SU-DHL-6 (cell line): ENCODE measurements around the gene CCDC40.
"Not testable (repeated sequence)": the region's sequence is repeated elsewhere in the genome, so short reads cannot be mapped to it uniquely, and the experiment has no call there.

Source experiments
- H2AFZ ChIP-seq: fragments of 200-600 bp; sonication (generic); 2 replicates; pipeline ENCODE4 v1.6.1; 2014; ENCODE audit warnings: low read depth, mild to moderate bottlenecking, moderate library complexity, mixed read lengths, antibody characterized with exemption, low read length; ENCODE audit not compliant: severe bottlenecking
- H3F3A ChIP-seq: fragments of 200-600 bp; shearing (Covaris generic); 2 replicates; pipeline ENCODE4 v1.6.0; 2016; ENCODE audit warnings: antibody characterized with exemption, mild to moderate bottlenecking; ENCODE audit not compliant: insufficient read depth
- H3K27ac ChIP-seq: fragments of 200-600 bp; sonication (generic); 2 replicates; pipeline ENCODE4 v1.5.1; 2016; ENCODE audit warnings: low read depth, mild to moderate bottlenecking, low read length, moderate library complexity, mixed read lengths
- H3K27me3 ChIP-seq: fragments of 200-600 bp; sonication (generic), shearing (Covaris generic); 2 replicates; pipeline ENCODE4 v1.6.0; 2014; ENCODE audit warnings: mild to moderate bottlenecking, low read length
- H3K36me3 ChIP-seq: fragments of 200-600 bp; sonication (generic); 2 replicates; pipeline ENCODE4 v1.6.1; 2014; ENCODE audit warnings: mild to moderate bottlenecking, low read length, mixed read lengths
- H3K4me2 ChIP-seq: fragments of 300-600, 200-600 bp; shearing (Covaris generic), sonication (generic); 2 replicates; pipeline ENCODE4 v1.6.0; 2014; ENCODE audit warnings: low read length, low read depth, mild to moderate bottlenecking; ENCODE audit not compliant: poor library complexity, severe bottlenecking
- H3K4me3 ChIP-seq: fragments of 200-600 bp; sonication (generic); 2 replicates; pipeline ENCODE4 v1.5.1; 2014; ENCODE audit warnings: antibody characterized with exemption, low read length, mild to moderate bottlenecking, mixed read lengths; ENCODE audit not compliant: insufficient read depth, poor library complexity, severe bottlenecking
- H3K79me2 ChIP-seq: fragments of 200-600 bp; sonication (generic); 2 replicates; pipeline ENCODE4 v1.6.1; 2014; ENCODE audit warnings: mild to moderate bottlenecking, low read length, moderate library complexity; ENCODE audit not compliant: insufficient read depth
- H3K9ac ChIP-seq: fragments of 200-600 bp; sonication (generic); 2 replicates; pipeline ENCODE4 v1.7.0; 2014; ENCODE audit warnings: mild to moderate bottlenecking, low read length
- H3K9me2 ChIP-seq: fragments of 200-600 bp; sonication (generic); replicated peaks from 2 replicates; pipeline ENCODE4 v1.6.1; 2014; ENCODE audit warnings: low read length; ENCODE audit not compliant: insufficient read depth
- H3K9me3 ChIP-seq: fragments of 200-600 bp; sonication (generic); 2 replicates; pipeline ENCODE4 v1.6.1; 2014; ENCODE audit warnings: low read length, mixed read lengths; ENCODE audit not compliant: insufficient read depth
- H4K20me1 ChIP-seq: fragments of 200-600 bp; sonication (generic); 2 replicates; pipeline ENCODE4 v1.6.1; 2014; ENCODE audit warnings: low read depth, mild to moderate bottlenecking, antibody characterized with exemption, low read length, moderate library complexity, mixed read lengths
- CTCF ChIP-seq: fragments of 200-600 bp; sonication (generic); IDR thresholded peaks from one replicate; pipeline ENCODE4 v1.5.1; 2017; ENCODE audit warnings: antibody characterized with exemption, mild to moderate bottlenecking, low read length, moderate library complexity; ENCODE audit not compliant: insufficient read depth, poor library complexity, severe bottlenecking
- EZH2phosphoT487 ChIP-seq: fragments of 200-600 bp; sonication (generic), shearing (Covaris generic); conservative IDR thresholded peaks from 2 replicates; pipeline ENCODE4 v1.6.1; 2018; ENCODE audit warnings: mild to moderate bottlenecking, antibody characterized with exemption, low read length, moderate library complexity, mixed read lengths

CCDC40 gene

GRCh38 chr17:80089762-80090161 lies 53.3 kb downstream of the CCDC40 start:
- Histone ChIP-seq H3K9me3 (no peaks in the 10 kb centered on the region), H4K20me1 (no peaks in the 10 kb centered on the region), H3F3A (no peaks in the 10 kb centered on the region), H3K79me2 (no peaks in the 10 kb centered on the region), H3K9me2 (no peaks in the 10 kb centered on the region), H3K4me2 (no peak overlapping the region), H3K36me3 (no peaks in the 10 kb centered on the region), H3K27ac (no peak overlapping the region), H3K4me3 (no peak overlapping the region), H3K9ac (no peak overlapping the region), H2AFZ (no peak overlapping the region), H3K27me3 (no peaks in the 10 kb centered on the region)
- TF ChIP-seq EZH2phosphoT487 (no peak), CTCF (no peak)

DNA sequence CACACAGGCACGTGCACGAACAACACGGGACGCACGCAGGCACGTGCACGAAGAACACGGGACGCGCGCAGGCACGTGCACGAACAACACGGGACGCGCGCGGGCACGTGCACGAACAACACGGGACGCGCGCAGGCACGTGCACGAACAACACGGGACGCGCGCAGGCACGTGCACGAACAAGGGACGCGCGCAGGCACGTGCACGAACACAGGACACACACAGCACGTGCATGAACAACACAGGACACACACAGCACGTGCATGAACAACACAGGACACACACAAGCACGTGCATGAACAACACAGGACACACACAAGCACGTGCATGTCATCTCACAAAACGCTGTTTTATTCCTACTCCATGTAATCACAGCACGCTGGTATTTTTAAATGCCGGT lies 53.7 kb downstream of the CCDC40 start:
- H3K27me3 ChIP-seq, H3K27ac ChIP-seq, H2AFZ ChIP-seq, H4K20me1 ChIP-seq, H3K9ac ChIP-seq, H3K4me3 ChIP-seq, H3K36me3 ChIP-seq, H3F3A ChIP-seq, H3K79me2 ChIP-seq, H3K9me2 ChIP-seq, H3K4me2 ChIP-seq, H3K9me3 ChIP-seq: not testable (repeated sequence)

GRCh38 chr17:80091376-80091775 lies 54.9 kb downstream of the CCDC40 start:
- Histone ChIP-seq H3K9ac (no peak overlapping the region), H4K20me1 (no peaks in the 10 kb centered on the region), H3F3A (no peaks in the 10 kb centered on the region), H3K36me3 (no peaks in the 10 kb centered on the region), H3K27ac (no peak overlapping the region), H2AFZ (no peak overlapping the region), H3K9me3 (no peaks in the 10 kb centered on the region), H3K9me2 (no peaks in the 10 kb centered on the region), H3K4me3 (no peak overlapping the region), H3K27me3 (no peaks in the 10 kb centered on the region), H3K79me2 (no peaks in the 10 kb centered on the region), H3K4me2 (no peak overlapping the region)
- TF ChIP-seq CTCF (no peak), EZH2phosphoT487 (no peak)

DNA sequence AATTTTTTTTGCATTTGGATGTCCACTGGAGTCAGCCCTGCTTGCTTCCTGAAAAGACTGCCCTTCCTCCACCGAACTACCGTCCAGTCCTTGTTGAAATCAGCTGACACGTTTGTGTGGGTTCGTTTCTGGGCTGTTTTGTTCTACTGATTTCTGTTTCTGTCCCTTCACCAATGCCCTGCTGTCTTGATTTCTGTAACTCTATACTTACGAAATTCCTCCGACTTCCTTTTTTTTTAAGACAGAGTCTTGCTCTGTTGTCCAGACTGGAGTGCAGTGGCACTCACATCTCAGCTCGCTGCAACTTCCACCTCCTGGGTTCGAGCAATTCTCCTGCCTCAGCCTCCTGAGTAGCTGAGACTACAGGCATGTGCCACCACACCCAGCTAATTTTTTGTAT lies 56.5 kb downstream of the CCDC40 start:
- no peaks in the 10 kb centered on the region for H3K9me2 ChIP-seq
- no peak overlapping the region for H3K27ac ChIP-seq
- no peaks in the 10 kb centered on the region for H3K36me3 ChIP-seq
- TF ChIP-seq CTCF (no peak), EZH2phosphoT487 (no peak)
- no peaks in the 10 kb centered on the region for H3K27me3 ChIP-seq
- H2AFZ ChIP-seq: no peak overlapping the region
- no peaks in the 10 kb centered on the region for H3K9me3 ChIP-seq
- no peaks in the 10 kb centered on the region for H3F3A ChIP-seq
- no peaks in the 10 kb centered on the region for H3K79me2 ChIP-seq
- no peak overlapping the region for H3K4me3 ChIP-seq
- H3K9ac ChIP-seq: no peak overlapping the region
- H3K4me2 ChIP-seq: no peak overlapping the region
- no peaks in the 10 kb centered on the region for H4K20me1 ChIP-seq
